K562 (cell line): ENCODE measurements around the gene SLC28A1.
A peak's percentile ranks its signal among the peaks of the same experiment; 100 is the strongest.

Experiments
- BRCA1 ChIP-seq, 2 experiments: fragments of 450-650 bp in 1 of 2; sonication (generic) in 1 of 2; formaldehyde crosslinking in 1 of 2; IDR thresholded peaks; 2 replicates each; pipeline versions ENCODE4 v1.5.0 to v1.6.1; 2017 to 2020; ENCODE audit warnings: mild to moderate bottlenecking in 1 of 2, missing genetic modification reagents in 1 of 2
- CBFB ChIP-seq: sonication (generic); formaldehyde crosslinking; IDR thresholded peaks from 2 replicates; pipeline ENCODE4 v1.4.0; 2020; ENCODE audit warnings: mild to moderate bottlenecking, missing genetic modification reagents
- CBX2 ChIP-seq: fragments of 200-600 bp; sonication (generic); IDR thresholded peaks from one replicate; pipeline ENCODE4 v1.6.1; 2012; ENCODE audit warnings: mild to moderate bottlenecking, low read length, inconsistent platforms; ENCODE audit not compliant: insufficient read depth, poor library complexity, severe bottlenecking
- MEF2D ChIP-seq: conservative IDR thresholded peaks from 2 replicates; pipeline ENCODE4 v1.6.1; 2016; ENCODE audit warnings: low read depth, missing genetic modification characterization, missing compliant biosample characterization
- MTA3 ChIP-seq: fragments of 450-650 bp; formaldehyde crosslinking; IDR thresholded peaks from 2 replicates; pipeline ENCODE4 v1.6.1; 2017; ENCODE audit warnings: mild to moderate bottlenecking, borderline replicate concordance
- NR3C1 ChIP-seq: sonication (generic); formaldehyde crosslinking; IDR thresholded peaks from 2 replicates; pipeline ENCODE4 v1.8.1; 2022; ENCODE audit warnings: missing genetic modification reagents
- POLR2G ChIP-seq: fragments of 200-400 bp; formaldehyde crosslinking; IDR thresholded peaks from 2 replicates; pipeline ENCODE4 v1.6.1; 2017; ENCODE audit warnings: low read depth, mild to moderate bottlenecking, antibody characterized with exemption, low read length, moderate library complexity
- RAD21 ChIP-seq, 2 experiments: fragments of 250-450 bp in 1 of 2; fragments of 450-650 bp in 1 of 2; sonication (Bioruptor Pico) in 1 of 2; formaldehyde crosslinking in 1 of 2; IDR thresholded peaks in 1 of 2; conservative IDR thresholded peaks in 1 of 2; 2 replicates each; pipeline versions ENCODE4 v1.4.0 to v1.8.0; 2020 to 2022; ENCODE audit warnings: mild to moderate bottlenecking in 2 of 2, moderate library complexity in 1 of 2
- STAT5B ChIP-seq: fragments of 250-450 bp; sonication (Bioruptor Pico); IDR thresholded peaks from 2 replicates; pipeline ENCODE4 v1.8.0; 2021; ENCODE audit warnings: mild to moderate bottlenecking, inconsistent platforms
- TAF1 ChIP-seq: IDR thresholded peaks from 2 replicates; pipeline ENCODE4 v1.6.1; 2011; ENCODE audit warnings: mild to moderate bottlenecking, low read length, moderate library complexity; ENCODE audit not compliant: insufficient read depth, control insufficient read depth, severe bottlenecking; ENCODE audit errors: extremely low read depth
- ZNF224 ChIP-seq: sonication (generic); formaldehyde crosslinking; IDR thresholded peaks from 2 replicates; pipeline ENCODE4 v1.8.0; 2022; ENCODE audit warnings: mild to moderate bottlenecking, missing genetic modification reagents
- TF ChIP-seq, protein P1 (sequence below): fragments of 250-450 bp; sonication (Bioruptor Pico); IDR thresholded peaks from 2 replicates; pipeline ENCODE4 v1.8.0; 2021; ENCODE audit warnings: moderate library complexity, mild to moderate bottlenecking, inconsistent platforms
- TF ChIP-seq, protein P2 (sequence below): sonication (generic); formaldehyde crosslinking; IDR thresholded peaks from 2 replicates; pipeline ENCODE4 v1.4.0; 2020; ENCODE audit warnings: mild to moderate bottlenecking, missing genetic modification reagents
- TF ChIP-seq, protein P3 (sequence below): sonication (generic); formaldehyde crosslinking; IDR thresholded peaks from 2 replicates; pipeline ENCODE4 v1.5.0; 2020; ENCODE audit warnings: missing genetic modification reagents

DNA sequence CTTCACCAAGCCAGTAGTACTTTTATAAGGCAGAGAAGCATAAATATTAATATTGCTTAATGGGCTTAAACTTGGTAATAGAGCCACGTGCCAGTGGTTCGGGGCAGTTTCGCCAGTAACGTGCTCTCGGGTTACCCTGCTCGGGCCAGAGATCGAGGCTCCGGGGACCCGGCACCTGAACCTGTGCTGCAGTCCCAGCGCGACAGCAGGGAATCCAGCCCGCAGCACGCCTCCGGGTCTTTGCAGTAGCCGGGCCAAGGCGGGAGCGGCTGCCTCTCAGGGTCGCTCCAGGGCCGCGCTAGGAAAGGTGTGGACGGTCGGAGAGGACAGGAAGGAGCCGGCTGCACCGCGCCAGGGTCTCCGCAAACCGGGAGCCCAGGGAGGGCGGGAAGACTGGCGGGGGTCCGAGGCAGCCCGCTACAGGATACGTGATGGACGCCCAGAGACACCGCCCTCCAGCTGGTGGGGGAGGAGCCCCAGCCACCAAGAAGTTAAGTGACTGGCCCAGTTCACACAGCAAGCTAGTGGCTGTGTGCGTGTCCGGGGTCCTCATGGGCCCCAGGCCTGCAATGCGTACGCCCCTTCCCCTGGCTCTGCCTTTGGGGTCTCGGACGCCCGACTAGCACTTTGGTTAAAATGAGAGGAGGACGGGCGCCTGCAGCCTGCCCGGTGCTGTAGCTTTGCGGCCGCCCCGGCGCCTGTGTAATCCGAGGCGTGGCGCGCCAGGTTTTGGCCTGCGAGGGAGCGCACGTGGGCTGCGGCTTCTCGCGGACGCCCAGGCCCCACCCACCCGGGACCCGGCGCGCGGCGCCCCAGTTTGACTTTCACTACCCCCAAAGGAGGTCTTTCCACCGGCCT lies 96.0 kb downstream of the SLC28A1 start:
- no peak for TF ChIP-seq BRCA1 (IDR thresholded peaks at IDR 0.05)
- no peak for TF ChIP-seq BRCA1 (CRISPR knock-in tag; IDR thresholded peaks at IDR 0.05)
- TF ChIP-seq, protein P1, sequence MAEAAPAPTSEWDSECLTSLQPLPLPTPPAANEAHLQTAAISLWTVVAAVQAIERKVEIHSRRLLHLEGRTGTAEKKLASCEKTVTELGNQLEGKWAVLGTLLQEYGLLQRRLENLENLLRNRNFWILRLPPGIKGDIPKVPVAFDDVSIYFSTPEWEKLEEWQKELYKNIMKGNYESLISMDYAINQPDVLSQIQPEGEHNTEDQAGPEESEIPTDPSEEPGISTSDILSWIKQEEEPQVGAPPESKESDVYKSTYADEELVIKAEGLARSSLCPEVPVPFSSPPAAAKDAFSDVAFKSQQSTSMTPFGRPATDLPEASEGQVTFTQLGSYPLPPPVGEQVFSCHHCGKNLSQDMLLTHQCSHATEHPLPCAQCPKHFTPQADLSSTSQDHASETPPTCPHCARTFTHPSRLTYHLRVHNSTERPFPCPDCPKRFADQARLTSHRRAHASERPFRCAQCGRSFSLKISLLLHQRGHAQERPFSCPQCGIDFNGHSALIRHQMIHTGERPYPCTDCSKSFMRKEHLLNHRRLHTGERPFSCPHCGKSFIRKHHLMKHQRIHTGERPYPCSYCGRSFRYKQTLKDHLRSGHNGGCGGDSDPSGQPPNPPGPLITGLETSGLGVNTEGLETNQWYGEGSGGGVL (CRISPR knock-in tag) = no peak
- TF ChIP-seq, protein P2, sequence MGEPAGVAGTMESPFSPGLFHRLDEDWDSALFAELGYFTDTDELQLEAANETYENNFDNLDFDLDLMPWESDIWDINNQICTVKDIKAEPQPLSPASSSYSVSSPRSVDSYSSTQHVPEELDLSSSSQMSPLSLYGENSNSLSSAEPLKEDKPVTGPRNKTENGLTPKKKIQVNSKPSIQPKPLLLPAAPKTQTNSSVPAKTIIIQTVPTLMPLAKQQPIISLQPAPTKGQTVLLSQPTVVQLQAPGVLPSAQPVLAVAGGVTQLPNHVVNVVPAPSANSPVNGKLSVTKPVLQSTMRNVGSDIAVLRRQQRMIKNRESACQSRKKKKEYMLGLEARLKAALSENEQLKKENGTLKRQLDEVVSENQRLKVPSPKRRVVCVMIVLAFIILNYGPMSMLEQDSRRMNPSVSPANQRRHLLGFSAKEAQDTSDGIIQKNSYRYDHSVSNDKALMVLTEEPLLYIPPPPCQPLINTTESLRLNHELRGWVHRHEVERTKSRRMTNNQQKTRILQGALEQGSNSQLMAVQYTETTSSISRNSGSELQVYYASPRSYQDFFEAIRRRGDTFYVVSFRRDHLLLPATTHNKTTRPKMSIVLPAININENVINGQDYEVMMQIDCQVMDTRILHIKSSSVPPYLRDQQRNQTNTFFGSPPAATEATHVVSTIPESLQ (CRISPR knock-in tag) = no peak
- TF ChIP-seq MEF2D = no peak
- TF ChIP-seq POLR2G = peak; percentile 73
- peak; percentile 59 for TF ChIP-seq TAF1
- TF ChIP-seq, protein P3, sequence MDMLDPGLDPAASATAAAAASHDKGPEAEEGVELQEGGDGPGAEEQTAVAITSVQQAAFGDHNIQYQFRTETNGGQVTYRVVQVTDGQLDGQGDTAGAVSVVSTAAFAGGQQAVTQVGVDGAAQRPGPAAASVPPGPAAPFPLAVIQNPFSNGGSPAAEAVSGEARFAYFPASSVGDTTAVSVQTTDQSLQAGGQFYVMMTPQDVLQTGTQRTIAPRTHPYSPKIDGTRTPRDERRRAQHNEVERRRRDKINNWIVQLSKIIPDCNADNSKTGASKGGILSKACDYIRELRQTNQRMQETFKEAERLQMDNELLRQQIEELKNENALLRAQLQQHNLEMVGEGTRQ (CRISPR knock-in tag) = peak; percentile 71
- TF ChIP-seq RAD21 (CRISPR knock-in tag; conservative IDR thresholded peaks at IDR 0.05 in 1 of 2, IDR thresholded peaks at IDR 0.05 in 1 of 2) = peak in 1 of 2 experiments; percentile 12; a peak in 1 of 4 replicates
- TF ChIP-seq STAT5B (CRISPR knock-in tag) = no peak
- peak; percentile 38; the same call in 1 of the 2 replicates for TF ChIP-seq MTA3
- no peak for TF ChIP-seq CBX2
- no peak for TF ChIP-seq ZNF224 (CRISPR knock-in tag)
- TF ChIP-seq CBFB (CRISPR knock-in tag) = no peak
- TF ChIP-seq NR3C1 = no peak
